ENCODE results near the gene CFAP161.

DNA sequence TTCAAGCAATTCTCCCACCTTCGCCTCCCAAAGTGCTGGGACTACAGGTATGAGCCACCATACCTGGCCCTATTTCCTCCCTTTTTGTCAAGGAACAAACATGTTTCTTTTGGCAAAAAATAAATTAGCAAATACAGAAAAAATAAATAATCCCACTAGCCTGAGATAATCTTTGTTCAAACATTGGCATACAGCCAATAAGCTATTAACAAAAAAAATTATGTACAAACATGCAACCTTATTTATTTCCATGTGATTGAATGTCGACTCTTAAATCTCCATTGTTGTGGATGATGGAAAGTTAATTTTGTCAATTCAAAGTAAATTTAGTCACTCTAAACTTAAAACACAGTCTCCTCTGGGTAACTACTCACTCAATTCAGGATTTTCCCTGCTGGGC, 44.3 kb downstream of the CFAP161 start:
- TF ChIP-seq, protein P1, sequence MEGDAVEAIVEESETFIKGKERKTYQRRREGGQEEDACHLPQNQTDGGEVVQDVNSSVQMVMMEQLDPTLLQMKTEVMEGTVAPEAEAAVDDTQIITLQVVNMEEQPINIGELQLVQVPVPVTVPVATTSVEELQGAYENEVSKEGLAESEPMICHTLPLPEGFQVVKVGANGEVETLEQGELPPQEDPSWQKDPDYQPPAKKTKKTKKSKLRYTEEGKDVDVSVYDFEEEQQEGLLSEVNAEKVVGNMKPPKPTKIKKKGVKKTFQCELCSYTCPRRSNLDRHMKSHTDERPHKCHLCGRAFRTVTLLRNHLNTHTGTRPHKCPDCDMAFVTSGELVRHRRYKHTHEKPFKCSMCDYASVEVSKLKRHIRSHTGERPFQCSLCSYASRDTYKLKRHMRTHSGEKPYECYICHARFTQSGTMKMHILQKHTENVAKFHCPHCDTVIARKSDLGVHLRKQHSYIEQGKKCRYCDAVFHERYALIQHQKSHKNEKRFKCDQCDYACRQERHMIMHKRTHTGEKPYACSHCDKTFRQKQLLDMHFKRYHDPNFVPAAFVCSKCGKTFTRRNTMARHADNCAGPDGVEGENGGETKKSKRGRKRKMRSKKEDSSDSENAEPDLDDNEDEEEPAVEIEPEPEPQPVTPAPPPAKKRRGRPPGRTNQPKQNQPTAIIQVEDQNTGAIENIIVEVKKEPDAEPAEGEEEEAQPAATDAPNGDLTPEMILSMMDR (IDR thresholded peaks at IDR 0.05): no peak
- no peak for TF ChIP-seq POLR2A (IDR thresholded peaks at IDR 0.05)

Data from ovary (tissue), 3 donors.